Activated T-cell treated with anti-CD3 and anti-CD28 coated beads, Interleukin-2, amount 50 U/mL, for 72 hours (primary cell): ENCODE data around the gene RLN2. TPM values are rescaled to one million over a fixed set of nuclear protein-coding genes. Genes with fewer than 3 reads are reported as not detected.

Experiments used
- ATAC-seq, 2 donors: fragments of 150-1000 bp; cut with Tn5 transposase; replicated peaks in 1 of 2; 2 replicates each; pipeline ENCODE4 v1.10.0; 2021; ENCODE audit warnings: moderate library complexity in 2 of 2, mild to moderate bottlenecking in 1 of 2
- DNase-seq, 2 donors: peaks; one replicate each; pipeline ENCODE4 v3.0.0; 2021 to 2022; ENCODE audit warnings: mixed read lengths in 1 of 2
- H3K27ac Mint-ChIP-seq: one replicate; pipeline ENCODE4 v1.8.0; 2022; ENCODE audit warnings: mild to moderate bottlenecking, moderate library complexity, mixed read lengths
- H3K27me3 Mint-ChIP-seq: one replicate; pipeline ENCODE4 v1.8.0; 2022; ENCODE audit warnings: low read depth, mixed read lengths
- H3K36me3 Mint-ChIP-seq, 2 donors: one replicate each; pipeline ENCODE4 v1.8.0; 2022; ENCODE audit warnings: mixed read lengths in 2 of 2, mild to moderate bottlenecking in 1 of 2; ENCODE audit not compliant: insufficient read depth in 2 of 2
- H3K4me1 Mint-ChIP-seq: one replicate; pipeline ENCODE4 v1.8.0; 2022; ENCODE audit warnings: low read depth, mixed read lengths
- H3K4me3 Mint-ChIP-seq, 2 donors: one replicate each; pipeline ENCODE4 v1.8.0; 2022; ENCODE audit warnings: mild to moderate bottlenecking in 2 of 2, mixed read lengths in 2 of 2, moderate library complexity in 2 of 2
- H3K9me3 Mint-ChIP-seq, 2 donors: one replicate each; pipeline ENCODE4 v1.8.0; 2022; ENCODE audit warnings: mixed read lengths in 2 of 2
- total RNA-seq, 2 donors: library from RNA; stranded (reverse); gene quantifications; one replicate each; pipeline ENCODE4 v1.2.3, GENCODE V29; 2022

The RLN2 gene
- total RNA-seq, 2 donors from 2014 or later: 3.4 to 4.0 TPM

DNA sequence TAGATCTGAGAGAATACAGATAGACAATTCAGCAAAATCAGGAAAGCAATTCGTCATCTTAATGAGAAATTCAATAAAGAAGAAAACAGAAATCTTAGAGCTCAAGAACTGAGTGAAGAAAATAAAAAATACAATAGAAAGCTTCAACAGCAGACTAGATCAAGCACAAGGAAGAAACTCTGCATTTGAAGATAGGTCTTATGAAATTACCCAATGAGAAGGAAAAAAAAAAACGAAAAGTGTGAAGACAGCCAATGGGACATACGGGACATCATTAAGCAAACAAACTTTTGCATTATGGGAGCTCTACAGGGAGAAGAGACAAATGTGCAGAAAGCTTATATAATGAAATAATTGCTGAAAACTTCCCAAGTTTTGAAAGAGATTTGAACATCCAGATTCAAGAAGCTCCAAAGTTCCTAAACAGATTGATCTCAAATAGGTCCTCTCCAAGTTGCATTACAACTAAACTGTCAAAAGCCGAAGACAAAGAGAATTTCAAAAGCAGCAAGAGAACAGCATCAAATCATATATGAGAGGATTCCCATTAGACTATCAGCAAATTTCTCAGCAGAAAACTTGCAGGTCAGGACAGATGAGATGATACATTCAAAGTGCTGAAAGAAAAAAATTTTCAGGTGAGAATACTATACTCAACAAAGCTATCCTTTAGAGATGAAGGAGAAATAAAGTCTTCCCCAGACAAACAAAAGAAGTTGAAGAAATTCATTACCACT is 10.8 kb upstream of the RLN2 start:
- peaks cover 12 to 14% of the 10 kb centered on the region in 2 donors for H3K9me3 Mint-ChIP-seq
- no peak overlapping the region for H3K4me3 Mint-ChIP-seq
- ATAC-seq (no peak), DNase-seq (no peak)
- no peaks in the 10 kb centered on the region for H3K27me3 Mint-ChIP-seq
- no peaks in the 10 kb centered on the region for H3K4me1 Mint-ChIP-seq
- peak overlapping the region; percentile 62 for H3K27ac Mint-ChIP-seq
- H3K36me3 Mint-ChIP-seq: peaks cover 14 to 18% of the 10 kb centered on the region in 2 donors

DNA sequence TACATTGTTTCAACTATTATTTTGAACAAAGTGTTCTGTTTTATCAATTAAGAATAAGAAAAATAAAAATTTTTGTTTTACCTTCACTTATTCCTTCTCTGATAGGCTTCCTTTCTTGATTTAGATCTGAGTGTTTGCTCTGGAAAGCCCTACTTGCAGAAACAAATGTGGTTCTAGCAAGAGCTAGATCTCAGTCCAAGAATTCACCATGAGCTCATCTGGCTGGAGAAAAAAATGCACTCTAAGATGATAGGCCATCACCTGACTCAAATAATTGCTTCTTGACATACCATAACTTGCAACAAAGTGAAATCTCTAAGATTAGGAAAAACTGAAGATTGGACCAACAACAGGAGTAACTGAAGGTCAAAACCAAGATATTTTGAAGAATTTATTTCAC is 6.3 kb upstream of the RLN2 start:
- no peak overlapping the region for H3K27ac Mint-ChIP-seq
- no peaks in the 10 kb centered on the region for H3K4me1 Mint-ChIP-seq
- peaks cover 7 to 8% of the 10 kb centered on the region in 2 donors for H3K9me3 Mint-ChIP-seq
- no peak for ATAC-seq
- no peak overlapping the region for H3K4me3 Mint-ChIP-seq
- peaks cover 10 to 13% of the 10 kb centered on the region in 2 donors for H3K36me3 Mint-ChIP-seq
- H3K27me3 Mint-ChIP-seq: no peaks in the 10 kb centered on the region
- no peak for DNase-seq

DNA sequence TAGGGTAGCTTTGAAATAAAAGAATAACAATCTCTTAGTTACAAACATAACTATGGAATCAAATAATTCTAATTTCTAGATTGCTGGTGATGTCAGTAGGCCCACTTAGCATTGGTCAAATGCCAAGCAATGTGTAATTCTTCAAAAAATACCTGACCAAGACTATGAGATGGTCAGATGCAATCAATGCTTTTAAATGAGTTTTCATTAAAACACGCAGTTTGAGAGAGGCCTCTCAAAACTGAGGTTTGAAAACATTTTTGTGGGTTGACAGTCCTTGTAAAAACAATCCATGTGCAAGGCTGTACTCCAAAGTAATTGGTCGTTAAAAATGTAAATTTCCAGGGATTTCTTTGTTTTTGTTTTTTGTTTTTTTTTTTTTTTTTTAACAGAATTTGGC is 1.2 kb upstream of the RLN2 start:
- Mint-ChIP-seq H3K27ac (no peak overlapping the region), H3K4me1 (peaks cover 19% of the 10 kb centered on the region), H3K4me3 (no peak overlapping the region), H3K36me3 (no peaks in the 10 kb centered on the region), H3K27me3 (no peaks in the 10 kb centered on the region), H3K9me3 (no peaks in the 10 kb centered on the region)
- no peak for DNase-seq
- no peak for ATAC-seq

GRCh38 chr9:5301544-5301943 is 3.0 kb downstream of the RLN2 start:
- no peaks in the 10 kb centered on the region for H3K9me3 Mint-ChIP-seq
- H3K27ac Mint-ChIP-seq: peak overlapping the region; percentile 65
- H3K4me3 Mint-ChIP-seq: peak overlapping the region; percentile 53 to 74
- ATAC-seq (no peak), DNase-seq (no peak)
- H3K27me3 Mint-ChIP-seq: no peaks in the 10 kb centered on the region
- peaks cover 1 to 5% of the 10 kb centered on the region in 2 donors for H3K36me3 Mint-ChIP-seq
- peaks cover 21% of the 10 kb centered on the region for H3K4me1 Mint-ChIP-seq

DNA sequence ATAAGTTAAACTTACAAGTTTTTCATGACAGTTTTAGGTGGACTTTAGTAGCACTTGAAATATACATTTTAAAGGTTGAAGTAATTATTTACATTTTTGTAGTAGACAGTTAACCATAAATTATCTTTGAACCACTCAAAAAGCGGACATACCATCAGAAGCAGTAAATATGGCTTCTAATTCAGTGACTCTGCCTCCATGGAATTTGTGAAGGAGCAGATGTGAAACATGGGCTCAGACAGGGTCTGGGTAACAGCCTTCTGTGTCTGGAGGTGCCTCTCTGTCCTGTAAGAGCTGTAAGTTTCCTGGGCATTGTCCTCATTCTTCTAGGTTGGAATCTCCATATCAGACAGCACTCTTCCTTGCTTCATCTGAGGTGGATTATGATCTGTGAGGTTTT is 12.4 kb downstream of the RLN2 start:
- DNase-seq (no peak), ATAC-seq (no peak)
- Mint-ChIP-seq H3K27ac (no peak overlapping the region), H3K4me3 (no peak overlapping the region), H3K9me3 (peaks cover 3 to 23% of the 10 kb centered on the region in 2 donors), H3K36me3 (peaks cover 6 to 9% of the 10 kb centered on the region in 2 donors), H3K27me3 (no peaks in the 10 kb centered on the region), H3K4me1 (no peaks in the 10 kb centered on the region)

DNA sequence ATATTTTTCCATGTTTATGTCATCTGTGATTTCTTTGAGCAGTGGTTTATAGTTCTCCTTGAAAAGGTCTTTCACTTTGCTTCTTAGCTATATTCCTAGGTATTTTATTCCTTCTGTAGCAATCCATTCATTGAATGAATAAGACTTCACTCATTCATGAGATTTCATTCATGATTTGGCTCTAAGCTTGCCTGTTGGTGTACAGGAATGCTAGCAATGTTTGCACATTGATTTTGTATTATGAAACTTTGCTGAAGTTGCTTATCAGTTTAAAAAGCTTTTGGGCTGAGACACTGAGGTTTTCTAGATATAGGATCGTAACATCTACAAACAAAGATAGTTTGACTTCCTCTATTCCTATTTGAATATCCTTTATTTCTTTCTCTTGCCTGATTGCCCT is 15.9 kb downstream of the RLN2 start:
- H3K27me3 Mint-ChIP-seq: no peaks in the 10 kb centered on the region
- H3K9me3 Mint-ChIP-seq: peaks cover 0 to 7% of the 10 kb centered on the region in 2 donors
- H3K27ac Mint-ChIP-seq: no peak overlapping the region
- peaks cover 5% of the 10 kb centered on the region for H3K4me1 Mint-ChIP-seq
- ATAC-seq (no peak), DNase-seq (no peak)
- no peaks in the 10 kb centered on the region for H3K36me3 Mint-ChIP-seq
- H3K4me3 Mint-ChIP-seq: no peak overlapping the region

DNA sequence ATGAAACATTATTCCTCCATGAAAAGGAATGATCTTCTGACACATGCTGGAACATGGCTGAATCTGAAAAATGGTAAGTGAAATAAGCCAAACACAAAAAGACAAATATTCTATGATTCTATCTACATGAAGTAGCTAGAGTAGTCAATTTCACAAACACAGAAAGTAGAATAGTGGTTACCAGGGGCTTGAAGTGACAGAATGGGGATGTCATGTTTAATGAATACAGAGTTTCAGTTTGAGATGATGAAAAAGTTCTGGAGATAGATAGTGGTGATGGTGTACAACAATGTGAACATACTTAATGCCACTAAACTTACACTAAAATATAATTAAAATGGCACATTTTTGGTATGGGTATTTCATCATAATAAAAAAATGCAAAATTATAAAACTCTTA is 18.3 kb downstream of the RLN2 start:
- peaks cover 5% of the 10 kb centered on the region for H3K4me1 Mint-ChIP-seq
- H3K9me3 Mint-ChIP-seq: peaks cover 0 to 7% of the 10 kb centered on the region in 2 donors
- ATAC-seq: no peak
- no peak for DNase-seq
- H3K4me3 Mint-ChIP-seq: no peak overlapping the region
- no peaks in the 10 kb centered on the region for H3K27me3 Mint-ChIP-seq
- H3K36me3 Mint-ChIP-seq: no peaks in the 10 kb centered on the region
- no peak overlapping the region for H3K27ac Mint-ChIP-seq

DNA sequence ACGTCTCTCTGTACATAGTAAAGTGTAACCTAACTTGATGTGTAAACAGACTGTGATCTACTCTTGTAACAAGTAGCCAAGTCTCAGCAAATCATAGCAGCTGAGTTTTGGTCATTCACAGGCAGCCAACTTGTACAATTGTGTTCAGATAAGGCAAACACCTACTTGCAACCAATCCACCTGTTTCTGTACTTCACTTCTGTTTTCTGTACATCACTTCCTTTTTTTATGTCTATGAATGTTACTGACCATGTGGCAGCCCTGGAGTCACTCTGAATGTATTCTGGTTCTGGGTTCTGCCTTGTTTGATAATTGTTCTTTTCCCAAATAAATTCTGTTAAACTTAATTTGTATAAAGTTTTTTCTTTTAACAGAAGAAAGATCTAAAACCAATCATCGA is 26.0 kb downstream of the RLN2 start:
- DNase-seq: no peak

GRCh38 chr9:5274770-5275169 is 29.7 kb downstream of the RLN2 start:
- Mint-ChIP-seq H3K36me3 (no peaks in the 10 kb centered on the region), H3K27ac (no peak overlapping the region), H3K27me3 (no peaks in the 10 kb centered on the region), H3K9me3 (peaks cover 0 to 1% of the 10 kb centered on the region in 2 donors), H3K4me1 (no peaks in the 10 kb centered on the region), H3K4me3 (no peak overlapping the region)
- DNase-seq (no peak), ATAC-seq (no peak)

More for the DNA sequence above, 26.0 kb downstream of the RLN2 start:
- Mint-ChIP-seq H3K27ac (no peak overlapping the region), H3K9me3 (peaks cover 1 to 2% of the 10 kb centered on the region in 2 donors), H3K4me3 (no peak overlapping the region), H3K36me3 (no peaks in the 10 kb centered on the region), H3K27me3 (no peaks in the 10 kb centered on the region), H3K4me1 (no peaks in the 10 kb centered on the region)
- ATAC-seq: no peak

- Mint-ChIP-seq H3K27me3 (no peaks in the 10 kb centered on the region), H3K36me3 (no peaks in the 10 kb centered on the region), H3K4me1 (peaks cover 6% of the 10 kb centered on the region), H3K27ac (no peak overlapping the region), H3K9me3 (peaks cover 0 to 4% of the 10 kb centered on the region in 2 donors), H3K4me3 (no peak overlapping the region)
- DNase-seq (no peak), ATAC-seq (no peak)
Observed at GRCh38 chr9:5269249-5269715, 35.2 kb downstream of the RLN2 start.

DNA sequence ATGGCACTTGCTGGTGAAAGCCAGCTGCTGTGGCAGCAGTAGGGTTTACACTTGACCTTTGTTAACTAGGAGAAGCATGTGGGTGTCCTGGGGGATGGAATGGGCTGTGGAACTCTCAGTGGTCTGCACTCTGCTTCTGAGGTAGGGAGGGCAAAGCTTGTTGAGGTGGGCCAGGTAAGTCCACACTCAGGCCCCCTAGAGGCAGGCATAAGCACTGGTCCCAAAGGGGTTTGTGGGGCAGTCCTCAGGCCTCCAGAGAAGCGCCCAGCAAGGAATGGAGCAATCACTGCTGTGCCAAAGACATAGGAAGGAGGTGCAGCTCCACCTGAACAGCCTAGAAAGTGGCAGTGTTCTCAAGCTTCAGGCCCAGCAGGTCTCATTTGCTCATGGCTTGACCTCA is 38.6 kb downstream of the RLN2 start:
- Mint-ChIP-seq H3K27ac (no peak overlapping the region), H3K36me3 (no peaks in the 10 kb centered on the region), H3K4me3 (no peak overlapping the region), H3K27me3 (no peaks in the 10 kb centered on the region), H3K9me3 (peaks cover 0 to 4% of the 10 kb centered on the region in 2 donors), H3K4me1 (peaks cover 11% of the 10 kb centered on the region)
- ATAC-seq (no peak), DNase-seq (no peak)

- ATAC-seq: no peak
- H3K36me3 Mint-ChIP-seq: no peaks in the 10 kb centered on the region
- no peak overlapping the region for H3K27ac Mint-ChIP-seq
- peaks cover 0 to 4% of the 10 kb centered on the region in 2 donors for H3K9me3 Mint-ChIP-seq
- peaks cover 11% of the 10 kb centered on the region for H3K4me1 Mint-ChIP-seq
- H3K27me3 Mint-ChIP-seq: no peaks in the 10 kb centered on the region
- H3K4me3 Mint-ChIP-seq: no peak overlapping the region
- no peak for DNase-seq
Observed at GRCh38 chr9:5264219-5264595, 40.3 kb downstream of the RLN2 start.

DNA sequence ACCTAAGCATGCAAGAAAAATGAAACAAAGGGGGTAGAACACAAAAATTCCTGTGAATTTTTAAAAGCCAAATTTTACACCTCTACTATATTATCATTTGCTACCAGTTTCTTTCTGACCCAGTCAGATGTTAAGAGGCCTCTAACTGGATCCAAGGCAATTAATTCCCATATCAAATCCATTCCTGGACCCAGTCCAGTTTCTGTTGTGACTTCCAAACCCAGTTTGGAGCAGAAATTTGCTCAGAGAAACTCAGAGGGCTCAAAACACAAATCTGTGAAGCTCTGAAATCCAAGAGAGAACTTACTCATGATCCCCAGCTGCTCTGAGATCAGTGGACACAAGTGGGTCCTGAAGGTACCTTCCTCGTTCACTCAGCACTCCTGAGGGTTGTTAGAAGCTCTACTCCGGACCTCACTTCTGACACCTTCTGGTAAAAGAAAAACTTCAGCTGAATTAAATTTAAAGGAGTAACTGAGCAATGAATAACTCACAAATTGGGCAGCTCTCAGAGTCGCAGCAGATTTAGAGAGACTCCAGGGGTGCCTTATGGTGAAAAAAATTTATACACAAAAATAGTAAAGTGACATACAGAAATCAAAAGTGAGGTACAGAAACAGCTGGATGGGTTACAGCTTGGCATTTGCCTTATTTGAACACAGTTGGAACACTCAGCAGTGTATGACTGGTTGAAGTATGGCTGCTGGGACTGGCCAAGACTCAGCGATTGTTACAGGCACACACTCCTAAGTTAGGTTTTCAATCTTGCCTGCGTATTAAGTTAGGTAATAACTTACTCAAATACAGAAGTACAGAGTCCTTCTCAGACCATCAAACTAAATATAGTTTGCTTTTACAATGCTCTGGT is 40.9 kb downstream of the RLN2 start:
- ATAC-seq (peak; percentile 44 to 50), DNase-seq (no peak)
- peaks cover 0 to 4% of the 10 kb centered on the region in 2 donors for H3K9me3 Mint-ChIP-seq
- no peak overlapping the region for H3K27ac Mint-ChIP-seq
- no peaks in the 10 kb centered on the region for H3K27me3 Mint-ChIP-seq
- H3K4me3 Mint-ChIP-seq: peak overlapping the region in 1 of 2 donors; percentile 20
- H3K36me3 Mint-ChIP-seq: no peaks in the 10 kb centered on the region
- peaks cover 11% of the 10 kb centered on the region for H3K4me1 Mint-ChIP-seq
